Karpas-422 (cell line): ENCODE data around the gene VANGL2. TPM values are rescaled to one million over a fixed set of nuclear protein-coding genes. Genes with fewer than 3 reads are reported as not detected.
A peak's percentile ranks its signal among the peaks of the same experiment; 100 is the strongest.

Experiments
- DNase-seq: peaks from one replicate; pipeline ENCODE4 v3.0.0-alpha.2; 2015
- H2AFZ ChIP-seq: fragments of 200-600 bp; sonication (generic); 2 replicates; pipeline ENCODE4 v1.6.1; 2014; ENCODE audit warnings: antibody characterized with exemption, low read length, mixed read lengths
- H3K27ac ChIP-seq: fragments of 200-600 bp; sonication (generic); 2 replicates; pipeline ENCODE4 v1.5.1; 2014; ENCODE audit warnings: mild to moderate bottlenecking, low read length, moderate library complexity
- H3K27me3 ChIP-seq: fragments of 200-600 bp; sonication (generic); 2 replicates; pipeline ENCODE4 v1.6.1; 2014; ENCODE audit warnings: low read length, mixed read lengths
- H3K36me3 ChIP-seq: fragments of 200-600 bp; sonication (generic); 2 replicates; pipeline ENCODE4 v1.6.1; 2014; ENCODE audit warnings: low read length, mixed read lengths; ENCODE audit not compliant: insufficient read depth
- H3K4me1 ChIP-seq: fragments of 200-600 bp; sonication (generic); 2 replicates; pipeline ENCODE4 v1.6.1; 2014; ENCODE audit warnings: mild to moderate bottlenecking, low read length, mixed read lengths
- H3K4me2 ChIP-seq: fragments of 200-600 bp; sonication (generic); 2 replicates; pipeline ENCODE4 v1.6.1; 2014; ENCODE audit warnings: low read length, low read depth, mild to moderate bottlenecking; ENCODE audit not compliant: poor library complexity, severe bottlenecking
- H3K4me3 ChIP-seq: fragments of 200-600 bp; sonication (generic); 2 replicates; pipeline ENCODE4 v1.5.1; 2014; ENCODE audit warnings: mild to moderate bottlenecking, antibody characterized with exemption, low read length, mixed read lengths
- H3K79me2 ChIP-seq: fragments of 200-600 bp; sonication (generic); 2 replicates; pipeline ENCODE4 v1.6.1; 2014; ENCODE audit warnings: mild to moderate bottlenecking, low read length, mixed read lengths
- H3K9ac ChIP-seq: fragments of 200-600 bp; sonication (generic); 2 replicates; pipeline ENCODE4 v1.6.0; 2014; ENCODE audit warnings: low read length
- H3K9me2 ChIP-seq: fragments of 200-600 bp; sonication (generic), shearing (Covaris generic); replicated peaks from 2 replicates; pipeline ENCODE4 v1.6.0; 2014; ENCODE audit warnings: mild to moderate bottlenecking, low read length, moderate library complexity; ENCODE audit not compliant: insufficient read depth
- H3K9me3 ChIP-seq: fragments of 300-700, 200-600 bp; sonication (generic); 2 replicates; pipeline ENCODE4 v1.6.1; 2014; ENCODE audit warnings: low read length, mixed read lengths
- H4K20me1 ChIP-seq: fragments of 200-600 bp; sonication (generic); 2 replicates; pipeline ENCODE4 v1.6.1; 2014; ENCODE audit warnings: mild to moderate bottlenecking, antibody characterized with exemption, low read length, low read depth; ENCODE audit not compliant: insufficient read depth
- total RNA-seq: library from RNA; depleted of rRNA; stranded (reverse); fragments of >200 nt; shearing (Covaris generic); gene quantifications from 2 replicates; pipeline ENCODE4 v1.2.3, GENCODE V29; 2014; ENCODE audit warnings: low replicate concordance

VANGL2 gene
- total RNA-seq, 1 experiment from 2014 or later: not detected

DNA sequence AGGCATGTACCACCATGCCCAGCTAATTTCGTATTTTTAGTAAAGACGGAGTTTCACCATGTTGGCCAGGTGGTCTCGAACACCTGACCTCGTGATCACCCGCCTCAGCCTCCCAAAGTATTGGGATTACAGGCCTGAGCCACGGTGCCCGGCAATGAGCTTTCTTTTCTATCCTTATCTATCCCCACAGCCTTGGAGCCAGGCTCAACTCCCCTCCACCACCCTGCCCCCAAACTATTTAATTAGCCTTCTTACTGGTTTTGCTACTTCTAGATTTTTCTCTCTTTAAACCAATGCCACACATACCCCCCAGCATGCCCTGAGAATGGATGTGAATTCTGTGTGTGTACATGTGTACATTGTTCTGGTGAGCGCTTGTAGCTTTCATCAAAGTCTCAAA lies 5.7 kb upstream of the VANGL2 start:
- Histone ChIP-seq H3K9ac (no peak overlapping the region), H2AFZ (no peak overlapping the region), H3K79me2 (no peaks in the 10 kb centered on the region), H3K9me3 (no peaks in the 10 kb centered on the region), H3K4me1 (no peaks in the 10 kb centered on the region), H3K27ac (no peak overlapping the region), H3K36me3 (no peaks in the 10 kb centered on the region), H4K20me1 (no peaks in the 10 kb centered on the region), H3K27me3 (no peaks in the 10 kb centered on the region), H3K4me2 (no peak overlapping the region), H3K9me2 (no peaks in the 10 kb centered on the region), H3K4me3 (no peak overlapping the region)
- DNase-seq: peak; percentile 19

DNA sequence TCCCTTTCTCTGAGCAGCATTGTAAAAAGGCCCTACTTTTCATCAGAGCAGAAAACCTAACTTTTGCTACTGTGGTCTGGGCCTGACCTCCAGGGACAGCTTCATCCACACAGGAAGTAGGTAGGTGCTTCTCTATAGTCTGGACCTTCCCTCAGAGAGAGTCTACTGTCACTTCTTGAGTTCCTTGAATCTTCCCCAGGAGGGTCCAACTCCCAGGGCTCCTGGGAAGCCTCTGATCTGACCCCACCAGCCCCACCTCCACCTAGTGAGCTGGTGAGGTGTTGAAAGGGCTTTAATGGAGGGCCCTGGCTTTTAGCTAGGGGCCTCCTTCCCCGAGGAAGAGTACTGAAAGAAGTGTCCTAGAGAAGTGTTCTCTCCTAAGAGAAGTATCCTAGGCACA lies 2.7 kb upstream of the VANGL2 start:
- no peak overlapping the region for H3K27ac ChIP-seq
- H3K9me3 ChIP-seq: no peaks in the 10 kb centered on the region
- H3K36me3 ChIP-seq: no peaks in the 10 kb centered on the region
- no peak overlapping the region for H3K4me3 ChIP-seq
- no peaks in the 10 kb centered on the region for H3K79me2 ChIP-seq
- DNase-seq: peak; percentile 23
- no peak overlapping the region for H2AFZ ChIP-seq
- no peak overlapping the region for H3K4me2 ChIP-seq
- H3K9me2 ChIP-seq: no peaks in the 10 kb centered on the region
- H4K20me1 ChIP-seq: no peaks in the 10 kb centered on the region
- H3K9ac ChIP-seq: no peak overlapping the region
- no peaks in the 10 kb centered on the region for H3K4me1 ChIP-seq
- H3K27me3 ChIP-seq: no peaks in the 10 kb centered on the region

- no peak overlapping the region for H3K27ac ChIP-seq
- H3K4me2 ChIP-seq: no peak overlapping the region
- H3K9ac ChIP-seq: no peak overlapping the region
- DNase-seq: peak; percentile 31
- H3K79me2 ChIP-seq: no peaks in the 10 kb centered on the region
- H3K9me2 ChIP-seq: no peaks in the 10 kb centered on the region
- H3K27me3 ChIP-seq: no peaks in the 10 kb centered on the region
- H2AFZ ChIP-seq: no peak overlapping the region
- H3K36me3 ChIP-seq: no peaks in the 10 kb centered on the region
- H3K9me3 ChIP-seq: no peaks in the 10 kb centered on the region
- no peaks in the 10 kb centered on the region for H4K20me1 ChIP-seq
- no peak overlapping the region for H3K4me3 ChIP-seq
- H3K4me1 ChIP-seq: no peaks in the 10 kb centered on the region
Observed at GRCh38 chr1:160398823-160399222, 1.5 kb upstream of the VANGL2 start.

GRCh38 chr1:160399544-160400222 lies 681 bp upstream of the VANGL2 start:
- H3K4me3 ChIP-seq: no peak overlapping the region
- H3K27me3 ChIP-seq: no peaks in the 10 kb centered on the region
- no peaks in the 10 kb centered on the region for H3K4me1 ChIP-seq
- no peaks in the 10 kb centered on the region for H4K20me1 ChIP-seq
- H3K4me2 ChIP-seq: no peak overlapping the region
- H3K36me3 ChIP-seq: no peaks in the 10 kb centered on the region
- H3K9me3 ChIP-seq: no peaks in the 10 kb centered on the region
- no peak overlapping the region for H2AFZ ChIP-seq
- no peaks in the 10 kb centered on the region for H3K9me2 ChIP-seq
- H3K27ac ChIP-seq: no peak overlapping the region
- H3K79me2 ChIP-seq: no peaks in the 10 kb centered on the region
- peak; percentile 19 for DNase-seq
- no peak overlapping the region for H3K9ac ChIP-seq

DNA sequence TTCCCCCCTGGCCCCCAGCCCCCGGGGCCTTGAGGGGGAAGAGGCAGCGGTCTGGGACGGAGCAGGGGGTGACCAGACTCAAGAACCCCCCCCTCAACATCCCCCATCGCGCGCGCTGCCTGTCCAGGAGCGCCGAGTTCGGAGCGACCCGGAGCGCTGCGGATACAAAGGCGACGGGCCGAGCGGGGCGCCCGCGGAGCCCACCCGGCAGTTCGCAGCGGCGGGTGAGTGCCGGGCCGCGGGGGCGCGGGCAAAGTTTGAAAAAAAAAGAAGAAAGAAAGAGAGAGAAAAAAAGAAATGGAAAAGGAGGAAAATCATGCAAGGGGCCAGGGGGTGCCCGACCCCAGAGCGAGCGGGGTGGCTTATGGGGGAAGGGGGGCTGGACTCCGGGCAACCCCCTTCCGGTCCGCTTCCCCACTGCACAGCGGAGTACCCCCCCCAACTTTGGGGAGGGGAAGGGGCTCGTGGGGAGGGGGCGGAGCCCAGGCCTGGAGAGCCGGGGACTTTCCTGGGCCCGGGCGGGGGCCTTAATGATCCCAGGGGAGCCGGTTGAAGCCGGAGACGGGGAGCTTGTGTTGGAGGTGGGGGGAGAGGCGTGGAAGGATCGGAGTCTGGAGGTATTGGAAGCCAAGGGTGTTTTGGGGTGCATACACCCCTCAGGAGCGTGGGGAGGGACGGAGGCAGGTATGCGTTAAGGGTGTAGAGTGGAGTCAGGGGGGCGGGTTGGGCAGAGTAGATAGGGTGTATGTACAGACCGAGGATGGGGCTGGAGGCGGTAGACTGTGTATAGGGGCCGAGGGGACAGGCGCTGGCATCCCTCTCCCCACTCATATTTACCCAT lies 502 bp downstream of the VANGL2 start:
- Histone ChIP-seq H3K4me2 (no peak overlapping the region), H3K4me3 (no peak overlapping the region), H4K20me1 (no peaks in the 10 kb centered on the region), H3K36me3 (no peaks in the 10 kb centered on the region), H3K9ac (no peak overlapping the region), H3K27ac (no peak overlapping the region), H3K9me3 (no peaks in the 10 kb centered on the region), H3K79me2 (no peaks in the 10 kb centered on the region), H3K27me3 (no peaks in the 10 kb centered on the region), H3K9me2 (no peaks in the 10 kb centered on the region), H3K4me1 (no peaks in the 10 kb centered on the region), H2AFZ (no peak overlapping the region)
- peak; percentile 37 for DNase-seq

- Histone ChIP-seq H4K20me1 (no peaks in the 10 kb centered on the region), H3K27me3 (no peaks in the 10 kb centered on the region), H3K27ac (no peak overlapping the region), H3K79me2 (no peaks in the 10 kb centered on the region), H2AFZ (no peak overlapping the region), H3K9me2 (no peaks in the 10 kb centered on the region), H3K4me1 (no peaks in the 10 kb centered on the region), H3K4me3 (no peak overlapping the region), H3K9ac (no peak overlapping the region), H3K36me3 (no peaks in the 10 kb centered on the region), H3K4me2 (no peak overlapping the region), H3K9me3 (no peaks in the 10 kb centered on the region)
- DNase-seq: peak; percentile 34
Observed at GRCh38 chr1:160401487-160401805, 1.1 kb downstream of the VANGL2 start.

DNA sequence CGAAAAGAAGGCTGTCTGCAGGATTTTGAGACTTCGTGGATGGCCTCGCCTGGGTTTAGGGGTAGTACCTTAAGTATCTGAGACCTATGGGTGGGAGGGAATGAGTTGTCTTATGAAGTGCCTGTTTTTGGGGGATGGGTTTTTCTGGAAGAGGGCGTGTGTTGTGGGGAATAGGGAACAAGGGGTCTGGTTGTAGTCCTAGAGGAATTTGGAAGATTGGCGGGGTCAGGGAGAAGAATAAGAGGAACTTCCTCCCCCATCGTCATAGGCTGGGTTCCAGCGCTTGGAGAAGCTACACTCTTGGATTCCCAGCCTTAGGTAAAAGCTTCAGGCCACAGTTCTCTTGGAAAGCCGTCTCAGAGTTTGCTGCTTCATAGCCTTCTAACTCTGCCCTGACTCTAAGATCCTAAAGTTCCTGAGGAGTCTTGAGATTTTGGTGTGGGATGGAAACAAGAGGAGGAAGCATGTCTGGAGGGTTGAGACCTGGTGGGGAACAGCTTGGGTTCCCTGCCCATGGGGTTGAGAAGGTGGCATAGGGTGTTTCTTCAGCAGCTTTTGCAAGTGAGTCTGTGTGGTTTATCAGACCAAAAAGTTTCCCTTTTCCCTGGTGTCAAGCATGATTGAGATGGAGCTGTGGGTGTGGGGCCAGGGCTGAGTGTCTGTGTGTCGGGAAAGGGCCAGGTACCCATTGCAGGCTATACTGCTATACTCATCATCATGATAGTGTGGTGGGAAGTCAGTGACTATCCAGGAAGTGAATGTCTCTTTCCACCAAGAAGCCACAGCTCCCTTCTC lies 1.8 kb downstream of the VANGL2 start:
- Histone ChIP-seq H3K4me3 (no peak overlapping the region), H2AFZ (no peak overlapping the region), H3K27ac (no peak overlapping the region), H3K79me2 (no peaks in the 10 kb centered on the region), H3K36me3 (no peaks in the 10 kb centered on the region), H4K20me1 (no peaks in the 10 kb centered on the region), H3K9me3 (no peaks in the 10 kb centered on the region), H3K4me2 (no peak overlapping the region), H3K9ac (no peak overlapping the region), H3K4me1 (no peaks in the 10 kb centered on the region), H3K27me3 (no peaks in the 10 kb centered on the region), H3K9me2 (no peaks in the 10 kb centered on the region)
- peak; percentile 37 for DNase-seq

- H3K9me3 ChIP-seq: no peaks in the 10 kb centered on the region
- no peaks in the 10 kb centered on the region for H3K27me3 ChIP-seq
- peak; percentile 29 for DNase-seq
Observed at GRCh38 chr1:160403244-160403643, 2.9 kb downstream of the VANGL2 start.

More at GRCh38 chr1:160403244-160403643, 2.9 kb downstream of the VANGL2 start:
- Histone ChIP-seq H3K4me2 (no peak overlapping the region), H3K79me2 (no peaks in the 10 kb centered on the region), H3K9me2 (no peaks in the 10 kb centered on the region), H2AFZ (no peak overlapping the region), H3K27ac (no peak overlapping the region), H4K20me1 (no peaks in the 10 kb centered on the region), H3K9ac (no peak overlapping the region), H3K4me3 (no peak overlapping the region), H3K4me1 (no peaks in the 10 kb centered on the region), H3K36me3 (no peaks in the 10 kb centered on the region)
